ENCODE results near the gene SP4.

SP4 gene

GRCh38 chr7:21514062-21514461, 86.2 kb downstream of the SP4 start:
- ATAC-seq, result no peak
- TF ChIP-seq ISL1 (CRISPR knock-in tag; IDR thresholded peaks at IDR 0.05) (no peak), ZNF565 (CRISPR knock-in tag; conservative IDR thresholded peaks at IDR 0.05; ENCODE audit: low read depth) (no peak), ARNTL (CRISPR knock-in tag; IDR thresholded peaks at IDR 0.05; ENCODE audit: borderline replicate concordance, low read depth) (no peak), GLIS3 (CRISPR knock-in tag; IDR thresholded peaks at IDR 0.05) (no peak), TCF4 (CRISPR knock-in tag; IDR thresholded peaks at IDR 0.05; ENCODE audit: borderline replicate concordance) (no peak), PPARA (CRISPR knock-in tag; IDR thresholded peaks at IDR 0.05; ENCODE audit: borderline replicate concordance) (no peak), ESRRG (CRISPR knock-in tag; IDR thresholded peaks at IDR 0.05) (no peak), CSDC2 (CRISPR knock-in tag; IDR thresholded peaks at IDR 0.05) (no peak)

- no peak for ATAC-seq
- no peak for TF ChIP-seq TOX (CRISPR knock-in tag; IDR thresholded peaks at IDR 0.05; ENCODE audit: borderline replicate concordance)
- TF ChIP-seq RARB (CRISPR knock-in tag; IDR thresholded peaks at IDR 0.05), result no peak
- no peak for TF ChIP-seq ZC3H10 (CRISPR knock-in tag; IDR thresholded peaks at IDR 0.05)
- no peak for TF ChIP-seq ESRRG (CRISPR knock-in tag; IDR thresholded peaks at IDR 0.05)
- no peak for TF ChIP-seq OSR1 (CRISPR knock-in tag; IDR thresholded peaks at IDR 0.05)
- TF ChIP-seq ARNTL (CRISPR knock-in tag; IDR thresholded peaks at IDR 0.05; ENCODE audit: borderline replicate concordance, low read depth), result no peak
- TF ChIP-seq ZNF70 (CRISPR knock-in tag; IDR thresholded peaks at IDR 0.05), result no peak
- TF ChIP-seq, protein P1, sequence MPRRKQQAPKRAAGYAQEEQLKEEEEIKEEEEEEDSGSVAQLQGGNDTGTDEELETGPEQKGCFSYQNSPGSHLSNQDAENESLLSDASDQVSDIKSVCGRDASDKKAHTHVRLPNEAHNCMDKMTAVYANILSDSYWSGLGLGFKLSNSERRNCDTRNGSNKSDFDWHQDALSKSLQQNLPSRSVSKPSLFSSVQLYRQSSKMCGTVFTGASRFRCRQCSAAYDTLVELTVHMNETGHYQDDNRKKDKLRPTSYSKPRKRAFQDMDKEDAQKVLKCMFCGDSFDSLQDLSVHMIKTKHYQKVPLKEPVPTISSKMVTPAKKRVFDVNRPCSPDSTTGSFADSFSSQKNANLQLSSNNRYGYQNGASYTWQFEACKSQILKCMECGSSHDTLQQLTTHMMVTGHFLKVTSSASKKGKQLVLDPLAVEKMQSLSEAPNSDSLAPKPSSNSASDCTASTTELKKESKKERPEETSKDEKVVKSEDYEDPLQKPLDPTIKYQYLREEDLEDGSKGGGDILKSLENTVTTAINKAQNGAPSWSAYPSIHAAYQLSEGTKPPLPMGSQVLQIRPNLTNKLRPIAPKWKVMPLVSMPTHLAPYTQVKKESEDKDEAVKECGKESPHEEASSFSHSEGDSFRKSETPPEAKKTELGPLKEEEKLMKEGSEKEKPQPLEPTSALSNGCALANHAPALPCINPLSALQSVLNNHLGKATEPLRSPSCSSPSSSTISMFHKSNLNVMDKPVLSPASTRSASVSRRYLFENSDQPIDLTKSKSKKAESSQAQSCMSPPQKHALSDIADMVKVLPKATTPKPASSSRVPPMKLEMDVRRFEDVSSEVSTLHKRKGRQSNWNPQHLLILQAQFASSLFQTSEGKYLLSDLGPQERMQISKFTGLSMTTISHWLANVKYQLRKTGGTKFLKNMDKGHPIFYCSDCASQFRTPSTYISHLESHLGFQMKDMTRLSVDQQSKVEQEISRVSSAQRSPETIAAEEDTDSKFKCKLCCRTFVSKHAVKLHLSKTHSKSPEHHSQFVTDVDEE (CRISPR knock-in tag; IDR thresholded peaks at IDR 0.05), result no peak
- TF ChIP-seq, protein P2, sequence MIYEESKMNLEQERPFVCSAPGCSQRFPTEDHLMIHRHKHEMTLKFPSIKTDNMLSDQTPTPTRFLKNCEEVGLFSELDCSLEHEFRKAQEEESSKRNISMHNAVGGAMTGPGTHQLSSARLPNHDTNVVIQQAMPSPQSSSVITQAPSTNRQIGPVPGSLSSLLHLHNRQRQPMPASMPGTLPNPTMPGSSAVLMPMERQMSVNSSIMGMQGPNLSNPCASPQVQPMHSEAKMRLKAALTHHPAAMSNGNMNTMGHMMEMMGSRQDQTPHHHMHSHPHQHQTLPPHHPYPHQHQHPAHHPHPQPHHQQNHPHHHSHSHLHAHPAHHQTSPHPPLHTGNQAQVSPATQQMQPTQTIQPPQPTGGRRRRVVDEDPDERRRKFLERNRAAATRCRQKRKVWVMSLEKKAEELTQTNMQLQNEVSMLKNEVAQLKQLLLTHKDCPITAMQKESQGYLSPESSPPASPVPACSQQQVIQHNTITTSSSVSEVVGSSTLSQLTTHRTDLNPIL (CRISPR knock-in tag; IDR thresholded peaks at IDR 0.05; ENCODE audit: low read depth), result no peak
- TF ChIP-seq GLIS3 (CRISPR knock-in tag; IDR thresholded peaks at IDR 0.05), result no peak
- TF ChIP-seq ZFP30 (CRISPR knock-in tag; IDR thresholded peaks at IDR 0.05), result no peak
Observed at GRCh38 chr7:21524680-21525079, 96.8 kb downstream of the SP4 start.

- TF ChIP-seq ZC3H10 (CRISPR knock-in tag; IDR thresholded peaks at IDR 0.05), result no peak
- no peak for TF ChIP-seq ZFP3 (CRISPR knock-in tag; IDR thresholded peaks at IDR 0.05)
- no peak for TF ChIP-seq ZNF8 (CRISPR knock-in tag; IDR thresholded peaks at IDR 0.05)
- TF ChIP-seq ZNF565 (CRISPR knock-in tag; conservative IDR thresholded peaks at IDR 0.05; ENCODE audit: low read depth), result no peak
- TF ChIP-seq, protein P3, sequence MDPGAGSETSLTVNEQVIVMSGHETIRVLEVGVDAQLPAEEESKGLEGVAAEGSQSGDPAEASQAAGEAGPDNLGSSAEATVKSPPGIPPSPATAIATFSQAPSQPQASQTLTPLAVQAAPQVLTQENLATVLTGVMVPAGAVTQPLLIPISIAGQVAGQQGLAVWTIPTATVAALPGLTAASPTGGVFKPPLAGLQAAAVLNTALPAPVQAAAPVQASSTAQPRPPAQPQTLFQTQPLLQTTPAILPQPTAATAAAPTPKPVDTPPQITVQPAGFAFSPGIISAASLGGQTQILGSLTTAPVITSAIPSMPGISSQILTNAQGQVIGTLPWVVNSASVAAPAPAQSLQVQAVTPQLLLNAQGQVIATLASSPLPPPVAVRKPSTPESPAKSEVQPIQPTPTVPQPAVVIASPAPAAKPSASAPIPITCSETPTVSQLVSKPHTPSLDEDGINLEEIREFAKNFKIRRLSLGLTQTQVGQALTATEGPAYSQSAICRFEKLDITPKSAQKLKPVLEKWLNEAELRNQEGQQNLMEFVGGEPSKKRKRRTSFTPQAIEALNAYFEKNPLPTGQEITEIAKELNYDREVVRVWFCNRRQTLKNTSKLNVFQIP (CRISPR knock-in tag; IDR thresholded peaks at IDR 0.05; ENCODE audit: borderline replicate concordance, low read depth), result no peak
- TF ChIP-seq, protein P2 (CRISPR knock-in tag; IDR thresholded peaks at IDR 0.05; ENCODE audit: low read depth), result no peak
- no peak for TF ChIP-seq ZFP30 (CRISPR knock-in tag; IDR thresholded peaks at IDR 0.05)
- no peak for TF ChIP-seq CSDC2 (CRISPR knock-in tag; IDR thresholded peaks at IDR 0.05)
- no peak for TF ChIP-seq OSR1 (CRISPR knock-in tag; IDR thresholded peaks at IDR 0.05)
- TF ChIP-seq, protein P1 (CRISPR knock-in tag; IDR thresholded peaks at IDR 0.05), result no peak
- no peak for TF ChIP-seq PPARA (CRISPR knock-in tag; IDR thresholded peaks at IDR 0.05; ENCODE audit: borderline replicate concordance)
- TF ChIP-seq ISL1 (CRISPR knock-in tag; IDR thresholded peaks at IDR 0.05), result no peak
- no peak for TF ChIP-seq SNAI2 (CRISPR knock-in tag; IDR thresholded peaks at IDR 0.05)
- no peak for TF ChIP-seq TCF4 (CRISPR knock-in tag; IDR thresholded peaks at IDR 0.05; ENCODE audit: borderline replicate concordance)
- TF ChIP-seq ZNF70 (CRISPR knock-in tag; IDR thresholded peaks at IDR 0.05), result no peak
- no peak for TF ChIP-seq RARB (CRISPR knock-in tag; IDR thresholded peaks at IDR 0.05)
- TF ChIP-seq, protein P4, sequence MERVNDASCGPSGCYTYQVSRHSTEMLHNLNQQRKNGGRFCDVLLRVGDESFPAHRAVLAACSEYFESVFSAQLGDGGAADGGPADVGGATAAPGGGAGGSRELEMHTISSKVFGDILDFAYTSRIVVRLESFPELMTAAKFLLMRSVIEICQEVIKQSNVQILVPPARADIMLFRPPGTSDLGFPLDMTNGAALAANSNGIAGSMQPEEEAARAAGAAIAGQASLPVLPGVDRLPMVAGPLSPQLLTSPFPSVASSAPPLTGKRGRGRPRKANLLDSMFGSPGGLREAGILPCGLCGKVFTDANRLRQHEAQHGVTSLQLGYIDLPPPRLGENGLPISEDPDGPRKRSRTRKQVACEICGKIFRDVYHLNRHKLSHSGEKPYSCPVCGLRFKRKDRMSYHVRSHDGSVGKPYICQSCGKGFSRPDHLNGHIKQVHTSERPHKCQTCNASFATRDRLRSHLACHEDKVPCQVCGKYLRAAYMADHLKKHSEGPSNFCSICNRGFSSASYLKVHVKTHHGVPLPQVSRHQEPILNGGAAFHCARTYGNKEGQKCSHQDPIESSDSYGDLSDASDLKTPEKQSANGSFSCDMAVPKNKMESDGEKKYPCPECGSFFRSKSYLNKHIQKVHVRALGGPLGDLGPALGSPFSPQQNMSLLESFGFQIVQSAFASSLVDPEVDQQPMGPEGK (CRISPR knock-in tag; IDR thresholded peaks at IDR 0.05; ENCODE audit: borderline replicate concordance), result no peak
- TF ChIP-seq, protein P5, sequence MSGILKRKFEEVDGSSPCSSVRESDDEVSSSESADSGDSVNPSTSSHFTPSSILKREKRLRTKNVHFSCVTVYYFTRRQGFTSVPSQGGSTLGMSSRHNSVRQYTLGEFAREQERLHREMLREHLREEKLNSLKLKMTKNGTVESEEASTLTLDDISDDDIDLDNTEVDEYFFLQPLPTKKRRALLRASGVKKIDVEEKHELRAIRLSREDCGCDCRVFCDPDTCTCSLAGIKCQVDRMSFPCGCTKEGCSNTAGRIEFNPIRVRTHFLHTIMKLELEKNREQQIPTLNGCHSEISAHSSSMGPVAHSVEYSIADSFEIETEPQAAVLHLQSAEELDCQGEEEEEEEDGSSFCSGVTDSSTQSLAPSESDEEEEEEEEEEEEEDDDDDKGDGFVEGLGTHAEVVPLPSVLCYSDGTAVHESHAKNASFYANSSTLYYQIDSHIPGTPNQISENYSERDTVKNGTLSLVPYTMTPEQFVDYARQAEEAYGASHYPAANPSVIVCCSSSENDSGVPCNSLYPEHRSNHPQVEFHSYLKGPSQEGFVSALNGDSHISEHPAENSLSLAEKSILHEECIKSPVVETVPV (CRISPR knock-in tag; IDR thresholded peaks at IDR 0.05), result no peak
- TF ChIP-seq ESRRG (CRISPR knock-in tag; IDR thresholded peaks at IDR 0.05), result no peak
- ATAC-seq, result peak; percentile 49; the same call in 1 of the 3 replicates
Observed at GRCh38 chr7:21526007-21526406, 98.1 kb downstream of the SP4 start.

All from SK-N-SH treated with all-trans-retinoic acid at 6 μM for 48 hours (cell line).